GM12873 (cell line): ENCODE data around the gene MLLT6.

Experiments
- CTCF ChIP-seq: IDR thresholded peaks from 2 replicates; pipeline ENCODE4 v1.5.1; 2012; ENCODE audit warnings: low read depth, mild to moderate bottlenecking, moderate library complexity, low read length, control low read depth; ENCODE audit not compliant: insufficient read depth; ENCODE audit errors: missing control alignments

MLLT6 gene

GRCh38 chr17:38663125-38663751 lies 41.8 kb upstream of the MLLT6 start:
- TF ChIP-seq CTCF: peak; percentile 95

GRCh38 chr17:38663964-38664644 lies 41.0 kb upstream of the MLLT6 start:
- no peak for TF ChIP-seq CTCF

- peak; percentile 100 for TF ChIP-seq CTCF
Observed at GRCh38 chr17:38667099-38667786, 37.8 kb upstream of the MLLT6 start.

- TF ChIP-seq CTCF: no peak
Observed at GRCh38 chr17:38667787-38668122, 37.3 kb upstream of the MLLT6 start.

- TF ChIP-seq CTCF: no peak
Observed at GRCh38 chr17:38669520-38669919, 35.6 kb upstream of the MLLT6 start.

GRCh38 chr17:38671939-38672720 lies 32.9 kb upstream of the MLLT6 start:
- TF ChIP-seq CTCF: no peak
